ENCODE data around the gene AHNAK2.
"Not testable (repeated sequence)": the region's sequence is repeated elsewhere in the genome, so short reads cannot be mapped to it uniquely, and the experiment has no call there.

AHNAK2 gene

GRCh38 chr14:104895207-104895785 is 82.9 kb downstream of the AHNAK2 start:
- no peak for DNase-seq

DNA sequence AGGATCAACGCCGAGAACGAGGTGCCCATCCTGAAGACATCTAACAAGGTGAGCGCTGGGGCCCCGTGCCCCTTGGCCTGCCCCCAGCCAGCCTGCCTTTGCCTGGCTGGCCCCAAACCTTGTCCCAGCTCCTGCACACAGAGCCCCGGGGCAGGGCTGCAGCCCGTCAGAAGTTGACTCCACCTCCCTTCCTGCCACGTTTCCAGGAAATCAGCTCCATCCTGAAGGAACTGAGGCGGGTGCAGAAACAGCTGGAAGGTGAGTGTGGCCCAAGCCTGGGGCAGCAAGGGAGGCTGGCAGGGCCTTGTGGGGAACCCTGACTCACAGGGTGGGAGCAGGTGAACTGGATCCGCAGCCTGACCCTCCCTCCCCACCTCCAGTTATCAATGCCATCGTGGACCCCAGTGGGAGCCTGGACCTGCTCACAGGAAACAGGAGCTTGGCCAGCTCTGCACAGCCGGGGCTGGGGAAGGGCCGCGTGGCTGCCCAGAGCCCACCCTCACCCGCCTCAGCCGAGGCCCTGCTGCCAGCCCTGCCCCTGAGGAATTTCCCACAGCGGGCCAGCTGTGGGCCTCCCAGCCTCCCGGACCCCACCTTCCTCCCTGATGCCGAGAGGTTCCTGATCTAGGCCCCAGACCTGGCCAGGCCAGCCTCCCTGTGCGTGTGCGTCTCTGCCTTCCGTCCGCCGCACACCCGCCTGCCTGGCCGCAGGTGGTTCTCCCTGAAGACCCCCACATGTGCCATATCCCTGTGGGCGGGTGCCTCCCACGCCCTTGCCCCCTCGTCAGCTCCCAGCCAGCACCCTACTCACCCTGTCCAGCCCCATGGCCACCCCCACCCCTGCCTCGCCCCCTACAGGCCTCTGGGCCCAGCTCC is 83.6 kb downstream of the AHNAK2 start:
- DNase-seq: no peak

GRCh38 chr14:104893435-104894207 is 84.6 kb downstream of the AHNAK2 start:
- DNase-seq: no peak

GRCh38 chr14:104892531-104893434 is 85.4 kb downstream of the AHNAK2 start:
- DNase-seq: no peak

DNA sequence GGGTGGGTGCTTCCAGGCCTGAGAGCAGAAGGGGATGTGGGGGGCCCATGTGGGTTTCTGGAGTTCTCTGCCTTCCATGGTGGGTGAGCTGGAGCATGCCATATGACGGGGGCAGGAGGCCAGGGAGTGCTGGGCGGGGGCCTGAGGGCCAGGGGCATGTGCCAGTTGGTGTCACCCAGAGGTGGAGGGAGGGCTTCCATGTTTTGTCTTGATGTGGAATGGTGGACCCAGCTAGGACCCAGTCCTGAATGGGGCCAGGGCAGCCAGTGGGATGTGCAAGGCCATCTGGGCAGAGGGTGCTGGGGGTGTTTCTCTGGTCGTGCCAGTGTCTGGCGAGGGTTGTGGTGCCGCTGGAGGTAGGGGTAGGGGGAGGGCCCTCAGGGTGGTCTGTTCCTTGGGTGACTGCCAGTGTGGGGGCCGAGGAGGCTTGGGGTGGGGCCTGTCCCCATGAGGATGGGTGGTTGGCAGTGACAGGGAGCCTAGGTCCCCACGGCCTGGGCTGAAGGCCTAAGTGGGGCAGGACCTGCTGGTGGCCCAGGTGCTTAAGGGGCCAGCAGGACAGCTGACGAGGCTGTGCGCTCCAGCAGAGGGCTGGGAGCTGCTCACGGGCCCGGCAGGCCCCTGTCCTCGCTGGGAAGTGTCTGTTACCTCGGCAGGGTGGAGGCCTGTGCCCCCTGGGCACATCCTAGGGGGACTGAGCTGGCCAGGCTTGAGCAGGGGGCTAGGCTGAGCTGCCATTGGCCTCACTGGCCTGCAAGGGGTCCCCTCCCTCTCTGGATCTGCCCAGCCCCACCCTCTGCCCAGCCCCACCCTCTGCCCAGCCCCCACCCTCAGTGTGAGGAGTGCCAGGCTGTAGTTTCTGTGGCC is 86.3 kb downstream of the AHNAK2 start:
- peak; percentile 13 for DNase-seq

GRCh38 chr14:104891121-104891551 is 87.0 kb downstream of the AHNAK2 start:
- no peak for DNase-seq

- DNase-seq: not testable (repeated sequence)
Observed at GRCh38 chr14:104890292-104890691, 87.9 kb downstream of the AHNAK2 start.

- no peak for DNase-seq
Observed at GRCh38 chr14:104889375-104889757, 88.8 kb downstream of the AHNAK2 start.

GRCh38 chr14:104888489-104889374 is 89.4 kb downstream of the AHNAK2 start:
- peak; percentile 12 for DNase-seq

GRCh38 chr14:104887623-104888488 is 90.3 kb downstream of the AHNAK2 start:
- peak; percentile 13 for DNase-seq
